Measurements from ENCODE around the gene EXOC7. TPM values are rescaled to one million over a fixed set of nuclear protein-coding genes. Genes with fewer than 3 reads are reported as not detected.
A peak's percentile ranks its signal among the peaks of the same experiment; 100 is the strongest.

Gene EXOC7
- total RNA-seq, 1 experiment from 2014 or later: 101 TPM

DNA sequence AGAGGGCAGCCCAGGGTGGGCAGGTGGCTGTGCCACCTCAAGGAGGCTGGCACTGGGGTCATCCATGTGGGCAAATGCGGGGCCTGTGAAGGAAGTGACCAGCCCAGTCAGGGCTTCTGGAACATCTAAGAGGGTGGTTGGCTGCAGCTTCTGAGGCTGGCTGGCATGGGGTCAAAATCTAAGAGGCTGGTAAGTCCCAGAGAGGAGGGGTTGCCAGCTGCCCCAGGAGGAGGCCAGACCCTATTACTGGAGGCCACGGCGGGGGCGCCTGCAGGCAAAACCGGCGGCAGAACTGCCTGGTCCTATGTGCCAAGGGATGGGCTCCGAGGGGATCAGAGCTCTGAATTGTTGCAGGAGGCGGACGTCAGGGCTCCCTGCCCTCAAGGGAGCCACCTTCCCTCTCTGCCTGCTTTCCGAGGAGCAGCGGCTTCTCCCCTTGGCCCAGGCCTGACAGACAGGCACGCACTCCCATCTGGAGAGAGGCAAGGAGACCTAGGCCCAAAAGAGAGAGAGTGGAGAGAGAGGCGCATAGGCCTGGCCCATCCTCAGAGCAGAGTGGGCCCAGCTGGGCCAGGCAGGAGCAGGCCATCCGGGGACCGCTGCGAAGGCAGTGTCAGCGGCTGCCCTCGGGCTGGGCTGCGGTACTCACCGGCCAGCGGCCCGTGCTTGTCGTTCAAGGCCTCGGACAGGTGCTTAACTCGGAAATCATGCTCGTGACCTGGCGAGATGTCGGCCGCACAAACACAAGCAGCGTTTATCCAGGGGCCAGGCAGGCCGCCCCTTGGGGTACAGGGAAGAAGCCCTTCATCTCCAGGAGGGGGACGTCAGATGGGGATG is 13.7 kb downstream of the EXOC7 start:
- no peak overlapping the region for H3K27ac ChIP-seq
- no peak for DNase-seq
- peaks cover 52% of the 10 kb centered on the region for H3K36me3 ChIP-seq
- H3K27me3 ChIP-seq: no peaks in the 10 kb centered on the region
- no peaks in the 10 kb centered on the region for H3K9me3 ChIP-seq (replicated peaks)
- no peak overlapping the region for H3K4me3 ChIP-seq
- no peaks in the 10 kb centered on the region for H3K4me1 ChIP-seq

DNA sequence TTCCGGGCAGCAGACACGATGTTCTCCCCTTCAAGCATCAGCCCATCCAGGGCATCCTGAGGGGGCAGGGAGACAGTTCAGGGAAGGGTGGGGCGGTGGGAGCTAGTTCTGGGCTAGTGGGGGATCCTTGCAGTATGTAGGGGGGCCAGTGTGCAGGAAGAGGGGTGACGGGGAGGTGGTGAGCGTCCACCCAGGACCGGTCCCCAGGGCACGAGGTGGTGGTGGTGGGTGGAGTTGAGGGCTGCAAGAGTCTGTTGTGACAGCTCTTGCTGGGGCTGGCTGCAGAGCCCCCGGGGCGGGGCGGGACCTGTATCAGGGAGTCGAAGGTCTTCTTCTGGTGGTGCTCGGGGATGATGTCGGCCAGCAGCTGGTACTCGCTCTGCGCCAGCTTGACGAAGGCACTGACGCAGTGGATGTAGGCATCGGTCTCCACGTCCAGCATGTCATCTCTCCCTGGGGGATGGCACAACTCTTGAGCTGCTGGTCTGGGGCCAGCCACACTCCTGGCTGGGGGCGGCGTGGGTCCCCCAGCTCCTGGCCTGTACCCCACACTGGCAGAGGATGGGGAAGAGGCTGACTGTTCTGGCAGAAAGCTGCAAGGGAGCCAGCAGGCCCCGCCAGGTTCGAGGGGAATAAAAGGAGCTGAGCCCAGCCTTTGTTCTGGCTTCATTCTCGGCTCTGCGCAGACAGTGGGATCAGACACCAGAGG is 14.6 kb downstream of the EXOC7 start:
- H3K36me3 ChIP-seq: peaks cover 50% of the 10 kb centered on the region
- H3K9me3 ChIP-seq (replicated peaks): no peaks in the 10 kb centered on the region
- no peak overlapping the region for H3K27ac ChIP-seq
- DNase-seq: no peak
- no peaks in the 10 kb centered on the region for H3K4me1 ChIP-seq
- H3K27me3 ChIP-seq: no peaks in the 10 kb centered on the region
- H3K4me3 ChIP-seq: no peak overlapping the region

- H3K9me3 ChIP-seq (replicated peaks): no peaks in the 10 kb centered on the region
- H3K4me1 ChIP-seq: no peaks in the 10 kb centered on the region; the same call in 1 of the 2 replicates
- no peak for DNase-seq
- no peak overlapping the region for H3K27ac ChIP-seq
- no peak overlapping the region for H3K4me3 ChIP-seq
- no peaks in the 10 kb centered on the region for H3K27me3 ChIP-seq
- H3K36me3 ChIP-seq: peaks cover 44% of the 10 kb centered on the region
Measured at GRCh38 chr17:76088041-76088867, 15.3 kb downstream of the EXOC7 start.

DNA sequence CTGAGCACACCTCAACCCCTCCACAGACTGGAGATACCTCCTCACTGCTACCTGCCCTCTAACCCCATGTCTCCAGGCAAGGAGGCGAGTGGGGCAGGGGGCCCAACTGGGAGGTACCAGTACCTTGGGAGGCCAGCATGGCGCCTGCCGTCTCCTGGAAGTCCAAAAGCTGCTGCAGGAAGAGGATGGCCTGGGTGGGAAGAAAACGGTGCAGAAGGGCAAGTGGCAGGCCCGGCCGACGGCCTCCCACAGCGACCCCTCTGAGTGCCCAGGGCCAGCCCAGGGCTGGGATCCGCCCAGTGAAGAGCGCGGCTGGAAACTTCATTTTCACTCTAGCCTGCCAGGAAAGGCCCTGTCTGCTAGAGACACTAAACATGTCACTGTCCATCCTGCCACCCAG is 16.1 kb downstream of the EXOC7 start:
- no peak for DNase-seq
- H3K27me3 ChIP-seq: no peaks in the 10 kb centered on the region
- no peak overlapping the region for H3K27ac ChIP-seq
- H3K36me3 ChIP-seq: peaks cover 40% of the 10 kb centered on the region
- H3K9me3 ChIP-seq (replicated peaks): no peaks in the 10 kb centered on the region
- H3K4me3 ChIP-seq: no peak overlapping the region
- peaks cover 4% of the 10 kb centered on the region; the same call in 1 of the 2 replicates for H3K4me1 ChIP-seq

DNA sequence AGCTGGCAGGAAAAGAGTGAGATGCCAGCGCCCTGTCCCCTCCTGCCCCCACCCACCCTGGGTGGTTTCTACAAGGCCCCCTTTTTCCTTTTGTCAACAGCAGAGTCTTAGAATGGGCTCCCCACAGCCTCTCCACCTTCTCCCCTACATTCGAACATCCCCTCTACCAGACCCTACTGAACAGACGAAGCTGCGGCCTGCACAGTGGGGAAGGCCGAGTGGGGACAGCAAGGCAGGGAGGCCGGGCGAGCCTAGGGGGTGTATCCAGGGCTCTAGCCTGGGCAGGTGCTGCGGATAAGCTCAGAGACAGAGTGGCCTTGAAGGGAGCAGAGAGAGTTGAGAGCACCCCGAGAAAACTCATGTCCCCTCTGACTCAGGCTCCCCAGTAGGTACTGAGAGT is 17.2 kb downstream of the EXOC7 start:
- Histone ChIP-seq H3K4me3 (no peak overlapping the region), H3K9me3 (replicated peaks) (no peaks in the 10 kb centered on the region), H3K27ac (no peak overlapping the region), H3K27me3 (no peaks in the 10 kb centered on the region), H3K4me1 (peaks cover 4% of the 10 kb centered on the region; the same call in 1 of the 2 replicates), H3K36me3 (peaks cover 38% of the 10 kb centered on the region)
- peak in 1 of 2 experiments; percentile 2 for DNase-seq

DNA sequence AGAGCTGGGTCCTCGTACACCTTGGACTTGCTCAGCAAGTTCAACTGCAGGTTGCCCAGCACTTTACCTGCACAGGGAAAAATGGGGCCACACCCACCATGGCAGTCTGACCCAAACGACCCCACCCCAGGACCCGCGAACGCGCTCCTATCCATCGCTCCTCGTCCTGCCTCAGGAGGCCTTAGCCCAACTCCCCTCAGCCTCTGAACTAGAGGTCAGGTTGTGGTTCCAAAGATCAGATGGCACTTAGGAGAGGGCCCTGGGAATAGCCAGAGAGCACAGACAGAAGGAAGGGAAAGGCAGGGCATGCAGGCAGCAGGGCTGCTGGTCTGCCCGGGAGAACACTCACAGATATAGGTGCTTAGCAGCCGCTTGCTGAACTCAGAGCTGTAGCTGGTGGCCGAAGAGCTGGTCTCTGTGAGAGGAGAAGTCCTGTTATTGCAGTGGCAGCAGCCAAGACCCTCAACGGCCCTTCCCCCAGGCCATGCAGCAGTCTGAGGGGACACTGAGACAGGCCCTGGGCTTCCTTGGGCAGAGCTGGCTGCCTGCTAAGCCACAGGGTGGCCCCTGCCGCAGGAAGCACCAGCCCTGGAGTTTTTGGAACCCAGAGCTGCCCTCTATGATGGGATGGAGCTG is 17.7 kb downstream of the EXOC7 start:
- H3K36me3 ChIP-seq: peaks cover 34% of the 10 kb centered on the region
- no peaks in the 10 kb centered on the region for H3K9me3 ChIP-seq (replicated peaks)
- H3K27me3 ChIP-seq: no peaks in the 10 kb centered on the region
- DNase-seq: peak in 1 of 2 experiments; percentile 2
- no peak overlapping the region for H3K4me3 ChIP-seq
- H3K4me1 ChIP-seq: peaks cover 4% of the 10 kb centered on the region; the same call in 1 of the 2 replicates
- no peak overlapping the region for H3K27ac ChIP-seq

- peak in 1 of 2 experiments; percentile 2 for DNase-seq
- Histone ChIP-seq H3K4me1 (peaks cover 9% of the 10 kb centered on the region; the same call in 1 of the 2 replicates), H3K4me3 (no peak overlapping the region), H3K36me3 (peaks cover 32% of the 10 kb centered on the region), H3K27ac (no peak overlapping the region), H3K27me3 (no peaks in the 10 kb centered on the region), H3K9me3 (replicated peaks) (no peaks in the 10 kb centered on the region)
Measured at GRCh38 chr17:76085066-76085730, 18.4 kb downstream of the EXOC7 start.

DNA sequence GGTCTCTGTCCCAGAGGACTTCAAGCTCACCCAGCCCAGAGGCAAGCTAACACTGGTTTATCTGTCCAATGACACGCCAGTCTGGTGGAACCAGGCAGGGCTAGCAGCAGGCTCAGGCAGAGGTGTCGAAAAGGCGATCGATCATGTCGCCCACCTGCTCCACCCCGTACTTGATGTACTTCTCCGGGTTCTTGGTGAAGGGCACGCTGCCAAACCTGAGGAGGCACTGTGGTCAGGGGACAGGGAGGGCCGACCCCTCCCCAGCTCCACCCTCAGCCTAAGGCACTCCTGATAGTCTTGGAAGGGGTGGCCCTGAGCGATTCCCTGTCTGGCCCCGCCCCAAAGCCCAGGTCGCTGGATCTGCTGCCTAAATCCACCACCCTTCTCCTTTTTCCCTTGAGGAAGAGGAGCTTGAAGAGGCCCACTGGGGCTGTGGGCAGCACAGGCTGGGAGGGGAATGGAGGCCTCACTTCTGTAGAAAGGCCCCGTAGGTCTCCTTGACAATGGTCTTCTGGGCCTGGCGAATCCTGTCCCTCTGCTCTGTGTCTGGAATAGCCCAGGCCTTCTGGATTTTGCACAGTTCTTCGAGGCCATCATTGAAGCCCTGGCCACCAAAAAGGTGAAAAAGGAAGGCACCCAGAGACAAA is 19.9 kb downstream of the EXOC7 start:
- Histone ChIP-seq H3K36me3 (peaks cover 27% of the 10 kb centered on the region), H3K4me1 (peaks cover 13% of the 10 kb centered on the region; the same call in 1 of the 2 replicates), H3K4me3 (no peak overlapping the region)

GRCh38 chr17:76082326-76083251 is 21.0 kb downstream of the EXOC7 start:
- Histone ChIP-seq H3K27ac (no peak overlapping the region), H3K4me1 (peaks cover 13% of the 10 kb centered on the region; the same call in 1 of the 2 replicates), H3K9me3 (replicated peaks) (no peaks in the 10 kb centered on the region), H3K27me3 (peaks cover 4% of the 10 kb centered on the region), H3K36me3 (peaks cover 22% of the 10 kb centered on the region), H3K4me3 (no peak overlapping the region)
- DNase-seq: peak; percentile 54 to 61

More for the DNA sequence above, 19.9 kb downstream of the EXOC7 start:
- peak in 1 of 2 experiments; percentile 11 for DNase-seq
- H3K27ac ChIP-seq: no peak overlapping the region
- H3K27me3 ChIP-seq: peaks cover 3% of the 10 kb centered on the region
- H3K9me3 ChIP-seq (replicated peaks): no peaks in the 10 kb centered on the region

- Histone ChIP-seq H3K4me1 (peaks cover 13% of the 10 kb centered on the region; the same call in 1 of the 2 replicates), H3K36me3 (peaks cover 16% of the 10 kb centered on the region), H3K9me3 (replicated peaks) (no peaks in the 10 kb centered on the region), H3K27ac (no peak overlapping the region), H3K4me3 (no peak overlapping the region), H3K27me3 (peaks cover 4% of the 10 kb centered on the region)
- DNase-seq: no peak
Measured at GRCh38 chr17:76081295-76082210, 22.0 kb downstream of the EXOC7 start.

DNA sequence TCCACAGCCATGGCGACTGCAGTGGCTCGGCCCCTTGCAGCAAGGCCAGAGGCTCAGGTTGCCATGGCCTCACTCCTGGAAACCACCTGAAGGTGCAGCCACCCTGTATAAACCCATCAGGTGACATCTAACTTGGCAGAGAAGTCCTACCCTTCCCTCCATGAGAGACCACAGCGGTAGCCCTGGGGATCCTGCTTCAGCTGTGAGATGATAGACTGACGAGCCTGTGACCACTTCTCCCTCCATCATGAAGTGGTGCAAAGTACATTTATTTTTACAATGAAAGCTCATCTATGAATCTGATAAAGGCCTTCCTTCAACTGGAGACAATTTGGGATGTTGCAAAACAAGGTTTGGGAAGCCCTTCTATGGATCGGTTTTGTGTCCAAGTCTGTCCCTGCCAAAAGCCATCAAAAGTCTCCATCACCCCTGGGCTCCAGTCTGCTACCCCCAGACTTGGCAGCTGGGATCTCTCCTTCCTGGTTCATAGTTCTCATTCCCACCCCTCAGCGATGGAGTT is 22.8 kb downstream of the EXOC7 start:
- Histone ChIP-seq H3K9me3 (replicated peaks) (no peaks in the 10 kb centered on the region), H3K36me3 (peaks cover 13% of the 10 kb centered on the region), H3K4me3 (no peak overlapping the region), H3K27me3 (peaks cover 4% of the 10 kb centered on the region), H3K4me1 (peaks cover 13% of the 10 kb centered on the region; the same call in 1 of the 2 replicates), H3K27ac (no peak overlapping the region)
- peak in 1 of 2 experiments; percentile 26 for DNase-seq
